Measurements from ENCODE around the gene SRGAP1.

Gene SRGAP1

DNA sequence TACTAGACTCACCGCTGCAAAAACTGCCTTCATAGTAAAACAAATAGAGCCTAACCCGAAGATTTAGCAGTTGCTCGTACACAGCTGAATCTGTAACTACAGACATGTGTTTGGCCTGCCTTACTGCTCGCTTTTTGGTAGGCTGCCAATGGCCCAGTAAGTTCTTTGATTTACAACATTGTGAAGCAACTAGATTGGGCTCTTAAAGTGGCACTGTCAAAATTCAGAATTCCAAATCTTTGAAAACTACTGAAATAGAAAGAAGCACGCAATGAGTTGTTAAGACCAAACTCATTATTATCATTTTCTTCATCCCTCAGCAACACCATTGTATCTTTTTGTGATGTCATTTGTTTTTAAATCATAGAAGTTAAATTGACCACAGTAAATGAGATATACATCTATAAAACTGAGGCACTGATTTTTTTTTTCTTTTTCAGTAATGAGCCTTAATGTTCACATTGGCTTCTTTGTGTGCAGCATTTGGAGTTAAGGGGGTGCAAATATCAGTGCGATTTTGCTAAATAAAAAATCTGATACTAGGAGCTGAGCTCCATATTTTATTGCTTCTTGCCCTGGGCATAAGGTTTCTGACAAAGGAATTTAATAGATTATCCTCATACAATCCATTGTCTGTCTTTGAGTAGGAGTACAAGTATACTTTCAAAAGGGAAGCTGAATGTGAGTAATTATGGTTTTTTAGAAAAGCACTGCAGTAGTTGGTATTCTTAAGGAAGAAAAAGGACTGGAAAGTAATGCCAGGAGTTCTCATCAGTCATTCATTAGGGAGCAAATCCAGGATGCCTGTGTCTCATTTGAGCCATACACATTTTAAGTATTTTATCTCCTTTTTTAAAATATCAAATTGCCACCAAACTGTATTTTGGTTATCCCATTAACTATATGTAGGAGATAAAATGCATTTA is 239.0 kb downstream of the SRGAP1 start:
- Histone ChIP-seq H3K4me2 (ENCODE audit: insufficient read depth, low read length) (no peak overlapping the region), H3K79me2 (ENCODE audit: insufficient read depth, low read length) (no peaks in the 10 kb centered on the region), H4K20me1 (ENCODE audit: insufficient read depth, low read length) (no peaks in the 10 kb centered on the region), H2AFZ (ENCODE audit: low read depth, low read length) (no peak overlapping the region), H3K4me1 (ENCODE audit: insufficient read depth, low read length) (no peaks in the 10 kb centered on the region), H3K4me3 (ENCODE audit: low read depth in 1 of 2, low read length in 2 of 2) (no peak overlapping the region), H3K36me3 (ENCODE audit: insufficient read depth, low read length) (no peaks in the 10 kb centered on the region), H3K27me3 (ENCODE audit: insufficient read depth, low read length, poor library complexity) (no peaks in the 10 kb centered on the region), H3K9me3 (ENCODE audit: insufficient read depth, low read length, severe bottlenecking) (no peaks in the 10 kb centered on the region), H3K9ac (ENCODE audit: low read depth, low read length) (no peak overlapping the region), H3K27ac (ENCODE audit: low read length) (no peak overlapping the region)
- ATAC-seq (ENCODE audit: insufficient read depth, low read depth): no peak
- TF ChIP-seq, protein P1, sequence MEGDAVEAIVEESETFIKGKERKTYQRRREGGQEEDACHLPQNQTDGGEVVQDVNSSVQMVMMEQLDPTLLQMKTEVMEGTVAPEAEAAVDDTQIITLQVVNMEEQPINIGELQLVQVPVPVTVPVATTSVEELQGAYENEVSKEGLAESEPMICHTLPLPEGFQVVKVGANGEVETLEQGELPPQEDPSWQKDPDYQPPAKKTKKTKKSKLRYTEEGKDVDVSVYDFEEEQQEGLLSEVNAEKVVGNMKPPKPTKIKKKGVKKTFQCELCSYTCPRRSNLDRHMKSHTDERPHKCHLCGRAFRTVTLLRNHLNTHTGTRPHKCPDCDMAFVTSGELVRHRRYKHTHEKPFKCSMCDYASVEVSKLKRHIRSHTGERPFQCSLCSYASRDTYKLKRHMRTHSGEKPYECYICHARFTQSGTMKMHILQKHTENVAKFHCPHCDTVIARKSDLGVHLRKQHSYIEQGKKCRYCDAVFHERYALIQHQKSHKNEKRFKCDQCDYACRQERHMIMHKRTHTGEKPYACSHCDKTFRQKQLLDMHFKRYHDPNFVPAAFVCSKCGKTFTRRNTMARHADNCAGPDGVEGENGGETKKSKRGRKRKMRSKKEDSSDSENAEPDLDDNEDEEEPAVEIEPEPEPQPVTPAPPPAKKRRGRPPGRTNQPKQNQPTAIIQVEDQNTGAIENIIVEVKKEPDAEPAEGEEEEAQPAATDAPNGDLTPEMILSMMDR (IDR thresholded peaks at IDR 0.05; ENCODE audit: borderline replicate concordance, extremely low read depth, low read length, poor library complexity, severe bottlenecking): no peak
- no peak for TF ChIP-seq EZH2 (IDR thresholded peaks at IDR 0.05; ENCODE audit: borderline replicate concordance, low read depth, low read length, severe bottlenecking)
- no peak for DNase-seq

DNA sequence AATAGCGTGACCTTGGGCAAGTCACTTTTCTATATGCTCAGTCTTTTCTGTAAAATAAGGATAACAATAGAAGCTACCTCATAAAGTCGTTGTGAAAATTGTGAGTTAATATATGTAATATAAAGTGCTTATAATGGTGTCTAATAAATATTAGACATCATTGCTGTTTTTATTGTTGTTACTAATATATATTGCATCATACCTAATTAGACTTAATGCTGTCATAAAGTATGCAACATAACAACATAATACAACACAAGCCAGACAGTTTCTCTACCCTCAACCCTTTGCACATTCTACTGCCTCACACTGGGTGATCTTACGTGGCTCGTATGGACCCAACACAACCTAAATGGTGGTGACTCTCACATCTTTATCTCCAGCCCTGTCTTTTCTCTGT is 240.7 kb downstream of the SRGAP1 start:
- Histone ChIP-seq H3K4me2 (ENCODE audit: insufficient read depth, low read length) (no peak overlapping the region), H3K4me1 (ENCODE audit: insufficient read depth, low read length) (no peaks in the 10 kb centered on the region), H3K9ac (ENCODE audit: low read depth, low read length) (no peak overlapping the region), H3K4me3 (ENCODE audit: low read depth in 1 of 2, low read length in 2 of 2) (no peak overlapping the region), H3K79me2 (ENCODE audit: insufficient read depth, low read length) (no peaks in the 10 kb centered on the region), H4K20me1 (ENCODE audit: insufficient read depth, low read length) (no peaks in the 10 kb centered on the region), H3K27ac (ENCODE audit: low read length) (no peak overlapping the region), H3K36me3 (ENCODE audit: insufficient read depth, low read length) (no peaks in the 10 kb centered on the region), H2AFZ (ENCODE audit: low read depth, low read length) (no peak overlapping the region), H3K9me3 (ENCODE audit: insufficient read depth, low read length, severe bottlenecking) (no peaks in the 10 kb centered on the region), H3K27me3 (ENCODE audit: insufficient read depth, low read length, poor library complexity) (peaks cover 5% of the 10 kb centered on the region)
- DNase-seq (no peak), ATAC-seq (ENCODE audit: insufficient read depth, low read depth) (no peak)
- TF ChIP-seq EZH2 (IDR thresholded peaks at IDR 0.05; ENCODE audit: borderline replicate concordance, low read depth, low read length, severe bottlenecking): no peak
- TF ChIP-seq, protein P1 (IDR thresholded peaks at IDR 0.05; ENCODE audit: borderline replicate concordance, extremely low read depth, low read length, poor library complexity, severe bottlenecking): no peak

DNA sequence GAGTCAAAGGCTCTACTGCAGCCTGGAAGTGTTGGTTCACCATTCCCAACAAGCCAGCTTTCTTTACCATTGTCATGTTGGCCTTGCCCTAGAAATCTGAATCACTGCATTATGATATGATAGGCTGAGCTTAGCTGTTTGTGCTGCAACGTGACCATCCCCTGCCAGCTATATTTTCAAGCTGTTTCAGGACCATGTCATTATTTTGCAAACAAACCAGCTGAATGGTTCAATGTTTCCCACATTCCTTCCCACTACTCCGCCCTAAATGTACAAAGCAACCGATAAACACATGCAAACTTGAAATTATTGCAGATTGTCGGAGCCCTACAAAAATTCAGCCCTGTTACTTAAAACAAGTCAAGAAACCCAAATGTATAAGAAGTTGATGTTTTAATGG is 241.5 kb downstream of the SRGAP1 start:
- H3K27me3 ChIP-seq (ENCODE audit: insufficient read depth, low read length, poor library complexity): peaks cover 5% of the 10 kb centered on the region
- no peak overlapping the region for H3K4me2 ChIP-seq (ENCODE audit: insufficient read depth, low read length)
- no peaks in the 10 kb centered on the region for H3K4me1 ChIP-seq (ENCODE audit: insufficient read depth, low read length)
- no peak overlapping the region for H3K27ac ChIP-seq (ENCODE audit: low read length)
- TF ChIP-seq, protein P1 (IDR thresholded peaks at IDR 0.05; ENCODE audit: borderline replicate concordance, extremely low read depth, low read length, poor library complexity, severe bottlenecking): no peak
- TF ChIP-seq EZH2 (IDR thresholded peaks at IDR 0.05; ENCODE audit: borderline replicate concordance, low read depth, low read length, severe bottlenecking): no peak
- H3K9ac ChIP-seq (ENCODE audit: low read depth, low read length): no peak overlapping the region
- H4K20me1 ChIP-seq (ENCODE audit: insufficient read depth, low read length): no peaks in the 10 kb centered on the region
- H3K4me3 ChIP-seq (ENCODE audit: low read depth in 1 of 2, low read length in 2 of 2): no peak overlapping the region
- no peak for ATAC-seq (ENCODE audit: insufficient read depth, low read depth)
- no peak overlapping the region for H2AFZ ChIP-seq (ENCODE audit: low read depth, low read length)
- H3K79me2 ChIP-seq (ENCODE audit: insufficient read depth, low read length): no peaks in the 10 kb centered on the region
- no peaks in the 10 kb centered on the region for H3K36me3 ChIP-seq (ENCODE audit: insufficient read depth, low read length)
- H3K9me3 ChIP-seq (ENCODE audit: insufficient read depth, low read length, severe bottlenecking): no peaks in the 10 kb centered on the region
- DNase-seq: no peak

Data from DND-41 (cell line).